NCI-H2107 (cell line): ENCODE data around the gene DUS1L.

ENCODE experiments used
- DNase-seq: peaks from one replicate; lab custom pipeline; 2025; lab: John Stamatoyannopoulos, UW

Gene DUS1L

GRCh38 chr17:82055023-82055964, 10.3 kb downstream of the DUS1L start:
- DNase-seq = no peak

GRCh38 chr17:82054351-82055022, 11.1 kb downstream of the DUS1L start:
- no peak for DNase-seq

- no peak for DNase-seq
Observed at GRCh38 chr17:82053556-82054263, 11.9 kb downstream of the DUS1L start.

GRCh38 chr17:82053130-82053529, 12.5 kb downstream of the DUS1L start:
- no peak for DNase-seq

- DNase-seq = no peak
Observed at GRCh38 chr17:82052638-82053059, 13.0 kb downstream of the DUS1L start.

- peak; percentile 45 for DNase-seq
Observed at GRCh38 chr17:82051776-82052637, 13.6 kb downstream of the DUS1L start, which contains the start of the genes GPS1 and RFNG. TSS of gene GPS1 (plus strand) at chr17:82051898. CDS start at chr17:82051932, 34 bp downstream. TSS of gene RFNG (minus strand) at chr17:82051811. CDS start at chr17:82051766, 45 bp downstream.

- no peak for DNase-seq
Observed at GRCh38 chr17:82050761-82051641, 14.6 kb downstream of the DUS1L start.

GRCh38 chr17:82050152-82050760, 15.3 kb downstream of the DUS1L start:
- DNase-seq = no peak

- DNase-seq = no peak
Observed at GRCh38 chr17:82049521-82049971, 16.1 kb downstream of the DUS1L start.

GRCh38 chr17:82049106-82049505, 16.5 kb downstream of the DUS1L start:
- DNase-seq = no peak

GRCh38 chr17:82048571-82048971, 17.0 kb downstream of the DUS1L start:
- no peak for DNase-seq

GRCh38 chr17:82047914-82048570, 17.6 kb downstream of the DUS1L start:
- no peak for DNase-seq

- no peak for DNase-seq
Observed at GRCh38 chr17:82047379-82047778, 18.2 kb downstream of the DUS1L start.

GRCh38 chr17:82046903-82047302, 18.7 kb downstream of the DUS1L start:
- no peak for DNase-seq

GRCh38 chr17:82045936-82046484, 19.6 kb downstream of the DUS1L start:
- DNase-seq = no peak

- DNase-seq = no peak
Observed at GRCh38 chr17:82043507-82043906, 22.1 kb downstream of the DUS1L start.

GRCh38 chr17:82042649-82043048, 23.0 kb downstream of the DUS1L start:
- no peak for DNase-seq

- no peak for DNase-seq
Observed at GRCh38 chr17:82041144-82041814, 24.3 kb downstream of the DUS1L start.
